ENCODE measurements around the gene CSF2RB.

Gene CSF2RB

DNA sequence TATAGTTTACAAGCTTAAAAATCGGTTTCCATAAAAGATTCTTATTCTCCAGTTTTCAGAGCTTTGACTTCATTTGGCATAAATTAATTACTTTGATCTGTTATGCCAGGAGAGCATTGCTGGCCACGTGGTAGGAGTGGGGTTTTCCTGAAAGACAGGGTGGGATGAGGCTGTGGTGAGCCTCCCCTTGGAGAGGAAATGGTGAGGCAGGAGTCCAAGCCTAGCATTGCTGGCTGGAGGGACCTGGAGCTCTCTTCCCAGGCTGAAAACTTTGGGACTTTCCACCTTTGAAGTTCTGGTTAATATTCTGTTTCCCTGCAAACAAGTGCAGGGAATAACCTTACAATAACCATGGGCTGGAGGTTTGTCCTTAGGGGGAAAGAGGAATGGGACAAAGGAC, 21.1 kb upstream of the CSF2RB start:
- DNase-seq = no peak

GRCh38 chr22:36893262-36893661, 20.2 kb upstream of the CSF2RB start:
- DNase-seq = no peak

DNA sequence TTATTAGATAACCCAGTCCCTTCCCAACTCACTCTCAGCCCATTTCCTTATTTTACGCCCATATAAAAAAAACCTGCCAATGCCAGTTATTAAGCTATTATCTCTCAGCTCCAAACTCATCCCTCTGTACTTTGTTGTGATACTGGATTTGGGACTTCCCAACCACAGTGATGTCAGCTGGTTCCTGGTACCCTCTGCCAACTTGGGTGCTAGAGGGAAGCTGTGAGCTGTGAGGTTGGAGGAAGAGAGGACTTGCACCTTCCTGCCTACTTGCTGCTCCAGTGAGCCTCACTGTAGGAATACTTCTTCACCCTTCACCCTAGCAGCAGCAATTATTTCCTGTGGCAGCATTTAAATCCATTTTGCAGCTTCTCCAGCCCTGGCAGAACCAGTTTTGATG, 19.2 kb upstream of the CSF2RB start:
- DNase-seq = no peak

DNA sequence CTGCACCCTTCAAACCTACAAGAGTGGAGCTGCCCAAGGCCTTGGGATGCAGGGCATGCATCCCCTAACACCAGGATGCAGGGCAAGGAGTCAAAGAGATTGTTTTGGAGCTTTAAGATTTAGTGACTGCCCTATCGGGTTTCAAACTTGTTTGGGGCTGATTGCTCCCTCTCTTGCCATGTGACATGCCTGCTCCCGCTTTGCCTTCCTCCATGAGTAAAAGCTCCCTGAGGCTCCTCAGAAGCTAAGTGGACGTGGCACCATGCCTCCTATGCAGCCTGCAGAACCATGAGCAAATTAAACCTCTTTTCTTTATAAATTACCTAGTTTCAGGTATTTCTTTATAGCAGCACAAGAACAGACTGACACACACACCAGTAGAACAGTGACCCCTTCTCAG, 15.8 kb upstream of the CSF2RB start:
- no peak for DNase-seq

- DNase-seq = no peak
Measured at GRCh38 chr22:36898690-36899089, 14.7 kb upstream of the CSF2RB start.

DNA sequence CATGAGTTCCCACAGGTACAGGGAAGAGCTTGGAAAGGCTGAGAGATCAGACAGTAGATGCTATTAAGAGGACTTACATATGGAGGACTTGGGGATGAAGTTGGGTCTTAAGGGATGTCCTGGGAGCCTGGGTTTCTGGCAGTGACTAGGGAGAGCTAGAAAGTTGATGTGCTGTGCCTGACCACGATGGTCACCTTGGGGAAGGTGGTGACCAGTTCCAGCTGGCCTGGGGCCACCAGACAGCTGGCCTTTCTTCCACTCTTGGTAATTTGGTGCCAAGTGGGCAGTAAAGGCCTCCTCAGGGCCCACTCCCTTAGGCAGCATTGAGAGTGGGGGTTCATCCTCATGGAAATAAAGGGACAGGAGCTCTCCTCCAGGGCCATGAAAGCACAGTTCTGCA, 13.9 kb upstream of the CSF2RB start:
- DNase-seq = no peak

GRCh38 chr22:36900225-36900624, 13.2 kb upstream of the CSF2RB start:
- no peak for DNase-seq

GRCh38 chr22:36900880-36901279, 12.5 kb upstream of the CSF2RB start:
- no peak for DNase-seq

DNA sequence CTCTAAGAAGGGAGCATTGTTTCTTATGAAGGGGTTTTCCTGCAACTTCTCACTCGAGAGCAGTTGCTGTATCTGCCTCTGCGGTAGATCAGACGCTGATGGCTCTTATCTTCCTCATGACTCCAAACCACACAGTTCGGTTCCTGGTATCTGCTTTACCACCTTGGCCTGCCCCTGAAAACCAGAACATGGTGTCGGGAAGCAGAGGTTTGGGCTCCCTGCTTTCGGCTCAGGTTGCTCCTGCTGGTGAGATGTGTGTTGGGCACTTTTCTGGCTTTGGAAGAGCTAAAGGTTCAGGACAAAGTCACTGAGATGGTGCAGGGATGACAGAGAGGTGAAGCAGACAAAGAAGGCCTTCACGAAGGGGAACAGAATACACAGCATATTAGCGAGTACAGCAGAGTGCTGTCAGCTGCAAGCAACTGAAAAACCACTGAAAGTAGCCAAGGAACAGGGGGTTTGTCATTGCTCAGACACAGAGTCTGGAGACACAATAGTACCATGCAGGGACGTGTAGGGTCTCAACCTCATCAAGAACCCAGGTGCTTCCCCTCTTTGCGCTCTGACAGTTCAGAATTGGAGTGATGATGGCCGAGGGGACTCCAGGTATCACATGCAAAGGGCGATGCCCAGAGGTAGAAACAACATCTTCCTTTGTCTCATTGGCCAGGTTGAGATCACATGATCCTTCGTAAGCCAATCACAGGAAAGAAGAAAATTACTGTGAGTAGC, 11.9 kb upstream of the CSF2RB start:
- DNase-seq = no peak

DNA sequence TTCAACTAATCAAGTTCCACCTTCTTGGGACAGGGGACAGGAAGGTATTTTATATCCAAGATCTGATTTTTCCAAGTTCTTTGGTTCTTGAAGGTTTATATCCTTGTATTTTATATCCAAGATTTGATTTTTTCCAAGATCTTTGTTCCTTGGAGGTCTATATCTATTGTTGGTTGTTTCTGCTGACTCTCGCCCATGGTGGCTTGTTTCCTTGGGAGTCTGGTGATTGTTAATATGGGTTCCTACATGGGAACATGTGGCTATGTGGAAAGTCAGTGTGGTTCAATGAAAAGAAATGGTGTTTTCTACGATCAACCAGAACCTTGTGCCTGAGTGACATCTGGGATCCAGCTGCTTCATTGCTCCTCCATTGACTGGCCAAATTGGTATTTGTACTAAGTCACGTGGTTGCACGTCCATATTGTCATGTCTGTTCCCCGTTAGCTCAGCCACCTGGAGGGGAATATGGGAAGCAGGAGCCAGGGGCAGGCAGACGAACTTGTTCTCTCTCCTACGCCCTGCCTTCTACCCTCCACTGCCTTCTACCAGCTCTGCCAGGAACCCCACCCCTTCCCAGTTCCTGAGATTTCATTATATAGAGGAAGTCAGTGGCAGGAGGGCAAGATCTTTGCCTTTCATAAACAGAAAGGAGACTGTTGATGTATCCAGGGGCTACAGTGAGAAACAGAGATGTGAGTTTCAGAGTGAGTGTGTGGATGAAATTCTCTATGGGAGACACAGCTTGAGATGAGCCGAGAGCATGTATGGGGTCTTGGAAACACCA, 11.1 kb upstream of the CSF2RB start:
- DNase-seq = no peak

DNA sequence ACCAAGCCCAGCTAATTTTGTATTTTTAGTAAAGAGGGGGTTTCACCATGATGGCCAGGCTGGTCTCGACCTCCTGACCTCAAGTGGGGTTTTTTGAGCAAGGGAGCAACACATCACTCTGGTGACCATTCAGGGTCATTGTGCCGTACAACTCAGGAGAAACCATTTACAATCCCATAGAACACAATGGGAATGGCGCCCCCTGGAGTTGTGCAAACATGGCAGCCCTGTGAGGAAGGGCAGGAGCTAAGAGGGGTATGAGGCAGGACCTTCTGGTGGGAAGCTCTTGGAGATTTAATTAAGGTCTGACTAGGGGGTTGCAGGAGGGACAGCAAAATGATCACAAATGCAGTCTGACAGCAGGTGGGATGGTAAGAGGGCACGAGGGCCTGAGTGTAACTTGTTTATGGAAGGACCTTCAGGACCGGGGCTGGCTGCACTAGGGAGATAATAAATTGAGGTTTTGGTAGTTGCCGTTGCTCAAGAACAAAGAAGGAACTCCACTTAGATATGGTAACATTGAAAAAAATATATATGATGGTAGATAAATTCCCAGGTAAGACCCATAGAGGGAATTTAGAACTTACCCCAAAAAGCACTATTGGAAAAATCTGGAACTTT, 9.1 kb upstream of the CSF2RB start:
- DNase-seq = no peak

DNA sequence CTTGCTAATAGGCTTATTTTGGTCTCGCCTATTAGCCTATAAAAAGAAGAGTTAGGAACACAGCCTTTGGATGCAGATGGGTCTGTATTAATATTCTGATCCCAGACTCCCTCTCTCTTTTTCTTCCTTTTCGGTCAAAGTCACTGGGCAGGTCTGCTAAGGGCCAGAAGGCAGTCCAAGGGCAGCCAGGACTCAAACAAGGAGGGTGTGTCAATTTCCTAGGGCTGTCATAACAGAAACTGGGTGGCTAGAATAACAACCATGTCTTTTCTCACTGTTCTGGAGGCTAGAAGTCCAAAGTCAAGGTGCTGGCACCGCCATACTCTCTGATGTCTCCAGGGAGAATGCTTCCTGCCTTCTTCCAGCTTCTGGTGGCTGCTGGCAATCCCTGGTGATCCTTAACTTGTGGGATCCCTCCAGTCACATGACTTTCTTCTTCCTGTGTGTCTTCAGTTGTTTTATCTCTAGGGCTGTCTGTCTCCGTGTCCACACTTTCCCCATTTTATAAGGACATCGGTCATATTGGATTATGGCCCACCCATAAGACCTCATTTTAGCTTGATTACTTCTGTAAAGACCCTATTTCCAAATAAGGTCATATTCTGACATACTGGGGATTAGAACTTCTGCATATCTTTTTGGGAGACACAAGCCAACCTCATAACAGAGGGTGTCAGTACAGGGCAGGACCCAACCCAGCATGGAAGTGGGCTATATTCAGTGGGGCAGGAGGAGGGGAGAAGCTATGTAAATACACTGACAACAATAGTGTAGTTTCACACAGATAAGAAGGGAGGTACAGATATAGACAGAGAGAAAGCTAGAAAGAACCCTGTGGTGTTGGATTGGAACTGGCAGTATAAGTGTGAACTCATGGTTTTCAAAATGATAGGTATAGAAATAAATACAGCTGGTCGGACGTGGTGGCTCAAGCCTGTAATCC, 5.9 kb upstream of the CSF2RB start:
- peak in 1 of 2 experiments; percentile 47 for DNase-seq

DNA sequence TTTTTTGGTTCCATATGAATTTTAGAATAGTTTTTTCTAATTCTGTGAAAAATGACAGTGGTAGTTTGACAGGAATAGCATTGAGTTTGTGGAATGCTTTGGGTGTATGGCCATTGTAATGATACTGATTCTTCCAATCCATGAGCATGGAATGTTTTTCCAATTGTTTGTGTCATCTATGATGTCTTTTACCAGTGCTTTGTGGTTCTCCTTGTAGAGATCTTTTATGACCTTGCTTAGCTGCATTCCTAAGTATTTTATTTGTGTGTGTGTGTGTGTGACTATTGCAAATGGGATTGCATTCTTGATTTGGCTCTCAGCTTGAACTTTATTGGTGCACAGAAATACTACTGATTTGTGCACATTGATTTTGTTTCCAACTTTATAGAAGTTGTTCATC, 3.0 kb upstream of the CSF2RB start:
- no peak for DNase-seq

DNA sequence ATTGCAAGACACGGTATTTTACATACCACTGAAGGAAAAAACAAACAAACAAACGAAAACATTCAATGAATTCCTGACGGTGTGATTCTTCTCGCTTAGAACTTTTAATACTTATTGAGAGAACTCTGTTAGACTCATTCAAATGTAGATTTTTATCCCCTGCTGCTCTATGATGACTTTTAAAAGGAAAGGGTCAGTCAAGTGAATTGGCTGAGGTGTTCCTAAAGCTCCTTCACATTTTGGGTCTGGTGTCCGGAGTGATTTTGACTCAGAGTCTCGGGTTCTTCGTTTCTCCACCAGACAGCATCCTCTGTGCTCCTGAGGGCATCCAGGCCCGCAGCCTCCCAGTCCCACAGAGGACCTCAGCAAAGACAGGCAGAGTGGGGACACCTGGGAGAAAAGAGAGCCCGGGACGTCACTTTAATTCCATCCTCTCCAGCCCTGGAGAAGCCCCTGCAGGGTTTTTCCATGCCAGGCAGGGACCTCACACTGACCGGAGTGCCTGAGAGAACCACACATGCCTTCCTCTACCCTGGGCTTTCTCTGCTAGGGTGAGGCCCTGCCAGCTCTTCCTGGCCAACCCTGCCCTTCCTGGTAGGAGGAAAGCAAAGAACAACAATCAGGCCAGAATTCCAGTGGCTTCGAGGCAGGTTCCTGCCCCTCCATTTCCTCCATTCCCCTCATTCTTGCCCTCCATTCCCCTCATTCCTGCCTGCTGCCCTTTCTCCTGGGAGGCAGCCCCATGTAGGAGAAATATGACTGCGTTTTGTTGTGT, 1.4 kb upstream of the CSF2RB start:
- no peak for DNase-seq

DNA sequence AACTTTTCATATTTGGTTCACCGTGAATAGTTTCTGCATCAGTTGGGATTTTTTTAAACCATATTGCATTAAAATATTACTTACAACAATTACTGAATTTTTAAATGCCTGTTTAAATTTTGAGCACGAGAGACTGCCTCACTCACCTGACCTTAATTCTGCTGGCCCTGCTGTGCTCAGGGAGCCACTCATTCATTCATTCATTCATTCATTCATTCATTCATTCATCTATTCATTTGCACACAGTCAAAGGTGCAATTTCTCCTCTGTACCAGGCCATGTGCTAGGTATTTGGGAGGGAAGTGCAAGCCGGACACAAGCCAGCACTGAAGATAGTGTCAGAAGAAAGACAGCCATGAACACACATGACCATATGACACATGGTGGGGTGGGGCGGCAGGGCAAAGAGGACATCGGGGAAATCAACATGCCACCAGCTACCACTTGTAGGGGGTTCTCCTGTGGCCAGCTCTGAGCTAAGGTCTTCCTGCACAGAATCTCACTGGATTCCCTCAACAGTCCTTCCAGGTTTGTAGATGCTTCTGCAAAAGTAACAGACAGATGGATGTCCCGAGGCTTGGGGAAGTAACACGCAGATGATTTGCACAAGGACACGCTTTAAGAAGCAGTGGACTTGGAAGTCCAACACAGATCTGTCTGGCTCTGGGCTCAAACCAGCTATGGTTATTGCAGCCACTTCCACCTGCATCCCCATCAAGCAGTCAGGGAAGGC, 568 bp upstream of the CSF2RB start:
- DNase-seq = no peak

DNA sequence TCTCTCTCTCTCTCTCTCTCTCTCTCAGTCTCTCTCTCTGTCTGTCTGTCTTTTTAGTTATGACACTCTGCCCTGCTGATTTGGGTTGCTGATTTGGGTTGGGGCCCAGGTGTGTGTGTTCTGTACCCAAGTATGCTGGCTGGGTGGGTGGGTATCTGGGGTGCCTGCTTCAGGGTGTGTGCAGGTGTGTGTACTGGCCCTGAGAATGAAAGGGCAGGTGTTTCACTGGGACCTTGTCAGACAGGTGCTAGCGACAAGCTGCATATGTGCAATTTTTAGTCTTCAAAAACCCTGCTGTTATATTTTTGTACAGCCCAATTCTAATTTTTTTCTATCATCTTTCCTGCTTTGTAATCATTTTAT, 943 bp downstream of the CSF2RB start:
- DNase-seq = no peak

GRCh38 chr22:36916034-36916433, 2.6 kb downstream of the CSF2RB start:
- DNase-seq = no peak

GRCh38 chr22:36918586-36919284, 5.3 kb downstream of the CSF2RB start:
- DNase-seq = no peak

- DNase-seq = no peak
Measured at GRCh38 chr22:36921309-36922104, 8.1 kb downstream of the CSF2RB start.

- no peak for DNase-seq
Measured at GRCh38 chr22:36922105-36922608, 8.7 kb downstream of the CSF2RB start.

All from NCI-H524 (cell line).